ENCODE results near the gene ANK3. TPM values are rescaled to one million over a fixed set of nuclear protein-coding genes. Genes with fewer than 3 reads are reported as not detected.

The ANK3 gene
- polyA plus RNA-seq, 1 donor: 89.1 TPM

DNA sequence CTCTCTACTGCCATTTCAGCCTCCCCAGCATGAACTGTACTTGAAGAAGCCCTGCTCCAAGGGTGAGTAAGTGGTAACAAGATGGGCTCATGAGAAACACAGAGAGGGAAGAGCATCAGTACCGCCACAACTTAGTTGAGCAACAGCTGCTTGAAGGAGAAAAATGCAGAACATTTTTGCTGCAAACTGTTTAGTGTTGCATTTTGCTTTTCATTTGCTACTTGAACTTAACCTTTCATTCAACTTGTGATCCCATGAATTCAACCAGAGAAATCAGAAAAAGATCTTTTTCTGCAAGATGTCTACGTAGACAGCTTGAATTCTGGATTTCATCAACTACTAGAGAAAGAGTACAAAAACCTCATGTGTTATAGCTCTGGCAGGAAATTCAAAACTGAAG, 40.7 kb downstream of the ANK3 start:
- Histone ChIP-seq H3K4me3 (ENCODE audit: low read length) (no peak overlapping the region), H3K27me3 (ENCODE audit: control insufficient read depth, insufficient read depth, low read length) (no peaks in the 10 kb centered on the region), H3K9me3 (ENCODE audit: control insufficient read depth, low read depth, low read length) (no peaks in the 10 kb centered on the region), H3K27ac (ENCODE audit: low read length) (no peak overlapping the region), H3K4me1 (ENCODE audit: control insufficient read depth, insufficient read depth, low read length) (no peaks in the 10 kb centered on the region), H3K36me3 (ENCODE audit: control insufficient read depth, insufficient read depth, low read length) (no peaks in the 10 kb centered on the region)
- no CpG with 5 or more reads among the region's 2 CpGs for WGBS (ENCODE audit: insufficient coverage, low lambda C conversion rate)
- DNase-seq: no peak

- H3K27me3 ChIP-seq (ENCODE audit: control insufficient read depth, insufficient read depth, low read length): no peaks in the 10 kb centered on the region
- H3K36me3 ChIP-seq (ENCODE audit: control insufficient read depth, insufficient read depth, low read length): no peaks in the 10 kb centered on the region
- no peaks in the 10 kb centered on the region for H3K9me3 ChIP-seq (ENCODE audit: control insufficient read depth, low read depth, low read length)
- no peaks in the 10 kb centered on the region for H3K4me1 ChIP-seq (ENCODE audit: control insufficient read depth, insufficient read depth, low read length)
- 100% methylated on average over 1 of the region's 1 CpG for WGBS (ENCODE audit: insufficient coverage, low lambda C conversion rate)
- no peak overlapping the region for H3K4me3 ChIP-seq (ENCODE audit: low read length)
- DNase-seq: no peak
- no peak overlapping the region for H3K27ac ChIP-seq (ENCODE audit: low read length)
Observed at GRCh38 chr10:60347270-60347669, 42.4 kb downstream of the ANK3 start.

- Histone ChIP-seq H3K27ac (ENCODE audit: low read length) (no peak overlapping the region), H3K4me1 (ENCODE audit: control insufficient read depth, insufficient read depth, low read length) (no peaks in the 10 kb centered on the region), H3K36me3 (ENCODE audit: control insufficient read depth, insufficient read depth, low read length) (no peaks in the 10 kb centered on the region), H3K9me3 (ENCODE audit: control insufficient read depth, low read depth, low read length) (no peaks in the 10 kb centered on the region), H3K27me3 (ENCODE audit: control insufficient read depth, insufficient read depth, low read length) (no peaks in the 10 kb centered on the region), H3K4me3 (ENCODE audit: low read length) (no peak overlapping the region)
- DNase-seq: no peak
- 50% methylated on average over 1 of the region's 1 CpG for WGBS (ENCODE audit: insufficient coverage, low lambda C conversion rate)
Observed at GRCh38 chr10:60346661-60347060, 43.0 kb downstream of the ANK3 start.

GRCh38 chr10:60343254-60343653, 46.4 kb downstream of the ANK3 start:
- H3K36me3 ChIP-seq (ENCODE audit: control insufficient read depth, insufficient read depth, low read length): no peaks in the 10 kb centered on the region
- no peaks in the 10 kb centered on the region for H3K27me3 ChIP-seq (ENCODE audit: control insufficient read depth, insufficient read depth, low read length)
- H3K27ac ChIP-seq (ENCODE audit: low read length): no peak overlapping the region
- no peaks in the 10 kb centered on the region for H3K9me3 ChIP-seq (ENCODE audit: control insufficient read depth, low read depth, low read length)
- H3K4me3 ChIP-seq (ENCODE audit: low read length): no peak overlapping the region
- no peaks in the 10 kb centered on the region for H3K4me1 ChIP-seq (ENCODE audit: control insufficient read depth, insufficient read depth, low read length)
- no peak for DNase-seq
- 88% methylated on average over 1 of the region's 1 CpG for WGBS (ENCODE audit: insufficient coverage, low lambda C conversion rate)

DNA sequence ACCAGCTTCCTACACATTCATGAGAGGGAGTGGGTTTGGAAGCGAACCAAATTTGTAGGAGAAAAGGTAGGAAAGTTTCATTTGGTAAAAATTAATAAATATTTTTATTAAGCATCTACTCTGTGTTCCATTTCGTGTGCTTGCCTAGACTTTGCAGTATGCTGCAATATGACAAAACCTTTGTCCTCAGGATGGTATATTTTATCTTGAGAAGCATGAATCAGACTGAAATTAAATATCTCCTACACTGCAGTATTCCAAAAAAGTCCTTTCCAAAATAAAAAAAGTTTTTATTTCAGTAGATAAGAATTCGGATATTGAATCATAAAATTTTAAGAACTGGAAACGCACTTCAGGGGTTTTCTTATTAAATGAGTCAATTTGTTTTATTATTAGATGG, 47.7 kb downstream of the ANK3 start:
- Histone ChIP-seq H3K4me3 (ENCODE audit: low read length) (no peak overlapping the region), H3K9me3 (ENCODE audit: control insufficient read depth, low read depth, low read length) (no peaks in the 10 kb centered on the region), H3K4me1 (ENCODE audit: control insufficient read depth, insufficient read depth, low read length) (no peaks in the 10 kb centered on the region), H3K27ac (ENCODE audit: low read length) (no peak overlapping the region), H3K36me3 (ENCODE audit: control insufficient read depth, insufficient read depth, low read length) (no peaks in the 10 kb centered on the region), H3K27me3 (ENCODE audit: control insufficient read depth, insufficient read depth, low read length) (no peaks in the 10 kb centered on the region)
- WGBS (ENCODE audit: insufficient coverage, low lambda C conversion rate): 93% methylated on average over 3 of the region's 4 CpGs
- no peak for DNase-seq

- H3K27ac ChIP-seq (ENCODE audit: low read length): no peak overlapping the region
- WGBS (ENCODE audit: insufficient coverage, low lambda C conversion rate): 100% methylated on average over 1 of the region's 1 CpG
- H3K4me1 ChIP-seq (ENCODE audit: control insufficient read depth, insufficient read depth, low read length): no peaks in the 10 kb centered on the region
- no peak overlapping the region for H3K4me3 ChIP-seq (ENCODE audit: low read length)
- no peak for DNase-seq
- H3K9me3 ChIP-seq (ENCODE audit: control insufficient read depth, low read depth, low read length): no peaks in the 10 kb centered on the region
- no peaks in the 10 kb centered on the region for H3K36me3 ChIP-seq (ENCODE audit: control insufficient read depth, insufficient read depth, low read length)
- no peaks in the 10 kb centered on the region for H3K27me3 ChIP-seq (ENCODE audit: control insufficient read depth, insufficient read depth, low read length)
Observed at GRCh38 chr10:60340973-60341372, 48.7 kb downstream of the ANK3 start.

DNA sequence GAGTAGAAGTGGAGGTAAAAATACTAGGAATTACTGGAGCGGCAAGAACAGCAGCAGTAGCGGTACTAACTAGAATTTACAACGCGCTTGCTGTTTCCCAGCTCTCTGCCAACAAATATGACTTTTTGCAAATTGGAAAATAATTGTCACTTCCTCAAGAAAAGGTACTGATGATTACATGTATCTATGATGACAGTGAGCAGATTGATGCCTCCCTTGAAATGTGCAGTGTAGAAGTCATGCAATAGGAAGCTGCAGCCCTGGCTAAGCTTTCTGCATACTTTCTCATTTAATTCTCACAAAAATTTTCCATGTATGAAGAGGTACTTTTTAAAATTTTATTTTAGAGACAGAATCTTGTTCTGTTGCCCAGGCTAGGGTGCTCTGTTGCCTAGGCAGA, 49.9 kb downstream of the ANK3 start:
- DNase-seq: no peak
- 80% methylated on average over 1 of the region's 4 CpGs for WGBS (ENCODE audit: insufficient coverage, low lambda C conversion rate)
- Histone ChIP-seq H3K4me1 (ENCODE audit: control insufficient read depth, insufficient read depth, low read length) (no peaks in the 10 kb centered on the region), H3K27me3 (ENCODE audit: control insufficient read depth, insufficient read depth, low read length) (no peaks in the 10 kb centered on the region), H3K9me3 (ENCODE audit: control insufficient read depth, low read depth, low read length) (no peaks in the 10 kb centered on the region), H3K4me3 (ENCODE audit: low read length) (no peak overlapping the region), H3K27ac (ENCODE audit: low read length) (no peak overlapping the region), H3K36me3 (ENCODE audit: control insufficient read depth, insufficient read depth, low read length) (no peaks in the 10 kb centered on the region)

DNA sequence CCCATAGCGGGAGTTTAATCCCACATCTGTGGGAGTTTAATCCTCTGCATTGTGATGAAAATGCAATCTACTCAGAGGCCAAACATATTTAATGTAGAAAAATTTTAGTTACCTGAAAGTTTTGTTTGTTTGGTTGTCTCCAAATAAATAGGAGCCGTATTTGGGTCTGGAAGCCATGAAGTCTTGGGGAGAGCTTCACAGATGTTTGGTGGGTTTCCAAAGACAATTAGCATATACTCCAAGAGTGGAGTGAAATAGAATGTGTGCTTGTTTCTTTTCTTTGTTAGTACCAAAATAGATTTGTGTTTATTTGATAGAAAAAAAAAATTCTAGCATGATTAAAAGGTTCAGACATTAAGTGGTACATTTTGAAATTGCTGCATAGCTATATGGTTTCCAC, 50.9 kb downstream of the ANK3 start:
- DNase-seq: no peak
- WGBS (ENCODE audit: insufficient coverage, low lambda C conversion rate): 80% methylated on average over 1 of the region's 2 CpGs
- Histone ChIP-seq H3K36me3 (ENCODE audit: control insufficient read depth, insufficient read depth, low read length) (no peaks in the 10 kb centered on the region), H3K27me3 (ENCODE audit: control insufficient read depth, insufficient read depth, low read length) (no peaks in the 10 kb centered on the region), H3K9me3 (ENCODE audit: control insufficient read depth, low read depth, low read length) (no peaks in the 10 kb centered on the region), H3K27ac (ENCODE audit: low read length) (no peak overlapping the region), H3K4me3 (ENCODE audit: low read length) (no peak overlapping the region), H3K4me1 (ENCODE audit: control insufficient read depth, insufficient read depth, low read length) (no peaks in the 10 kb centered on the region)

DNA sequence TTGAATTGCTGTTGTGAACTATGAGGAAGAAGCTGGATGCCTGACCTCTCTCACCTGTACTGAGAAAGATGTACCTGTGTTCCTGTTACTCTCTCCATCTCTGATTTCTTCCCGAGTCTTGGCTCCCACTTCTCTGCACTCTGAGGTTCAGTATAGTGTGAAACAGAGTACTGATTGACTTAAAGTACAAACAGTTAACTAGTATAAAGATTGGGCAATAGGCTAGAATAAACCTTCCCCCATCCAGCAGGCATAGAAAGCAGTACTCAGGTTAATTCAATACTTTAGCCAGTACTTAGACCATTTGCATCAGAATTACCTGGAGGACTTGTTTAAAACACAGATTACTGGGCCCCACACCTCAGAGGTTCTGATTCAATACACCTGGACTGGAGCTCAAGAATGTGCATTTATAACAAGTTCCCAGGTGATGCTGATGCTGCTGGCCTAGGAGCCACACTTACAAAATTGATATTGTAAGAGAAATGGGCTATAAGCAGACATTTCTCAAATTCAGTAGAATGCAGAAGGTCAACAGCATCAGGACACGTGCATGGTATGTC, 51.6 kb downstream of the ANK3 start:
- Histone ChIP-seq H3K27ac (ENCODE audit: low read length) (no peak overlapping the region), H3K9me3 (ENCODE audit: control insufficient read depth, low read depth, low read length) (no peaks in the 10 kb centered on the region), H3K4me3 (ENCODE audit: low read length) (no peak overlapping the region), H3K36me3 (ENCODE audit: control insufficient read depth, insufficient read depth, low read length) (no peaks in the 10 kb centered on the region), H3K27me3 (ENCODE audit: control insufficient read depth, insufficient read depth, low read length) (no peaks in the 10 kb centered on the region), H3K4me1 (ENCODE audit: control insufficient read depth, insufficient read depth, low read length) (no peaks in the 10 kb centered on the region)
- no CpG with 5 or more reads among the region's 2 CpGs for WGBS (ENCODE audit: insufficient coverage, low lambda C conversion rate)
- no peak for DNase-seq

- Histone ChIP-seq H3K36me3 (ENCODE audit: control insufficient read depth, insufficient read depth, low read length) (no peaks in the 10 kb centered on the region), H3K27me3 (ENCODE audit: control insufficient read depth, insufficient read depth, low read length) (no peaks in the 10 kb centered on the region), H3K4me1 (ENCODE audit: control insufficient read depth, insufficient read depth, low read length) (no peaks in the 10 kb centered on the region), H3K27ac (ENCODE audit: low read length) (no peak overlapping the region), H3K4me3 (ENCODE audit: low read length) (no peak overlapping the region), H3K9me3 (ENCODE audit: control insufficient read depth, low read depth, low read length) (no peaks in the 10 kb centered on the region)
- 100% methylated on average over 1 of the region's 3 CpGs for WGBS (ENCODE audit: insufficient coverage, low lambda C conversion rate)
- no peak for DNase-seq
Observed at GRCh38 chr10:60336901-60337630, 52.6 kb downstream of the ANK3 start.

DNA sequence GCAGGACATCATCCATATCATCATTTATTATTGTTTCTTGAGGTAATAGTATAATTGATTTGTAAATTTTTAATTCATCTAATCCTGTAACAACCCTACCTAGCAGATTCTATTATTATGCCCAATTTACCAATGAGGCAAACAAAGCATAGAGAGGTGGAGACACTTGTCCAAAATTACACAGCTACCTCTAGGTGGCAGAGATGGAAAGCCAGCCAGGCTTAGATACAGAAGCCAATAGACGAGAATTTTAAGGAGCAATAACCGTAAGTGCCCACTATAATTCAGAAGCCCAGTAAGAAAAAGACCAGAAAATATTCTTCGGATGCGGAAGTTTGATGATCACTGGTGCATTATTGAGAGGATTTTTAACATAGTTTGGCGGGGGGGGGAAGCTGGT, 54.0 kb downstream of the ANK3 start:
- Histone ChIP-seq H3K4me1 (ENCODE audit: control insufficient read depth, insufficient read depth, low read length) (no peaks in the 10 kb centered on the region), H3K27ac (ENCODE audit: low read length) (no peak overlapping the region), H3K9me3 (ENCODE audit: control insufficient read depth, low read depth, low read length) (no peaks in the 10 kb centered on the region), H3K4me3 (ENCODE audit: low read length) (no peak overlapping the region), H3K27me3 (ENCODE audit: control insufficient read depth, insufficient read depth, low read length) (no peaks in the 10 kb centered on the region), H3K36me3 (ENCODE audit: control insufficient read depth, insufficient read depth, low read length) (no peaks in the 10 kb centered on the region)
- DNase-seq: no peak
- 100% methylated on average over 2 of the region's 5 CpGs for WGBS (ENCODE audit: insufficient coverage, low lambda C conversion rate)
